Measurements from ENCODE around the gene MARCHF9.
"Not testable (repeated sequence)": the region's sequence is repeated elsewhere in the genome, so short reads cannot be mapped to it uniquely, and the experiment has no call there.

The MARCHF9 gene

DNA sequence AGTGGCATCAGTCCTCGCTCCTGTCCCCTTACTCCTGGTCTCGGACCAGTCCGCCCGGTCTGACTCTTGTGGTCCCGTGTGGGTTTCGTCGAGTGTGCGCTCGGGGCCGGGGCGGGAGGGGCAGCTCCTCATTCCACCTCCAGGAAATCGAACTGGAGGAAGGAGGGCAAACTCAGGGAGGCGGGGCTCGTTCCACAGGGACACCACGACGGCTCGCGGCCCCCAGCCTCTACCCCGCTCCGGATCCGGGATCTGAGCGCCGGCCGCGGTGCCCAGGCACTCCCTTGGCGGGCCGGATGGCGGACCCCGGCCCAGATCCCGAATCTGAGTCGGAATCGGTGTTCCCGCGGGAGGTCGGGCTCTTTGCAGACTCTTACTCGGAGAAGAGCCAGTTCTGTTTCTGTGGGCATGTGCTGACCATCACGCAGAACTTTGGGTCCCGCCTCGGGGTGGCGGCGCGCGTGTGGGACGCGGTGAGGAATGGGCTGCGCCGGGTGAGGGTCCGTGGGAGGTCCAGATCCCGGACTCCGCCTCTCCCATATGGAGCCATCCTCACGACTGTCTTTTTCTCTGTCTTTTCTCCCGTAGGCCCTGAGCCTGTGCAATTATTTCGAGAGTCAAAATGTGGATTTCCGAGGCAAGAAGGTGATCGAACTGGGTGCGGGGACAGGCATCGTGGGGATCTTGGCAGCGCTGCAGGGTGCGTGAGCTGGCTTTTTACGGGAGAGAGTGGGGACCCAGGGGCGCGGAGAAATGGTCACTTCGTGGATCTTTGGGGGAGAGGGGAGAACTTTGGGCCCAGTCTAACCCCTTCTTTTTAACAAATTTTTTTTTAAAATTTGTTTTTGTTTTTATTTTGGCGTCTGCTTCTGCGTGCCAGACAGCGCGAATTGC is 17.8 kb downstream of the MARCHF9 start, which contains the start of gene EEF1AKMT3:
Gene EEF1AKMT3 (plus strand): TSS at position 186 of the 894 bp plus-strand sequence. CDS start 111 bp downstream, at position 297.
- Histone ChIP-seq H2BK5ac (ENCODE audit: low read depth, low read length, poor library complexity, severe bottlenecking) (no peak within 1 kb of the TSS), H2BK120ac (ENCODE audit: low read depth, low read length) (no peak within 1 kb of the TSS), H2AFZ (ENCODE audit: low read depth, low read length) (peak within 1 kb of the TSS; percentile 74), H3K27ac (ENCODE audit: low read length, poor library complexity, severe bottlenecking) (peak within 1 kb of the TSS; percentile 89), H3K9ac (ENCODE audit: low read length) (peak within 1 kb of the TSS; percentile 95), H3K9me3 (ENCODE audit: control insufficient read depth, low read length) (no peaks in the 10 kb centered on the region), H3K4me1 (ENCODE audit: control insufficient read depth, insufficient read depth, low read depth, low read length) (peaks cover 12% of the 10 kb centered on the region), H2AK5ac (ENCODE audit: low read length, severe bottlenecking) (no peak within 1 kb of the TSS), H3K14ac (ENCODE audit: low read length in 2 of 2) (peak within 1 kb of the TSS in 1 of 2 experiments; percentile 46), H4K91ac (ENCODE audit: low read length) (peak within 1 kb of the TSS; percentile 91), H3K79me1 (replicated peaks; ENCODE audit: low read length, poor library complexity, severe bottlenecking) (peaks cover 15% of the 10 kb centered on the region), H3K18ac (ENCODE audit: low read depth in 1 of 2, low read length in 2 of 2) (peak within 1 kb of the TSS; percentile 68 to 99), H3K23ac (ENCODE audit: low read length in 2 of 2) (peak within 1 kb of the TSS in 1 of 2 experiments; percentile 23), H2BK15ac (ENCODE audit: low read depth, poor library complexity, severe bottlenecking) (peak within 1 kb of the TSS; percentile 30), H3K27me3 (ENCODE audit: control insufficient read depth in 1 of 2, insufficient read depth in 1 of 2, low read length in 2 of 2) (peaks cover 0 to 2% of the 10 kb centered on the region in 2 experiments), H3K4ac (ENCODE audit: low read depth in 1 of 2, low read length in 2 of 2) (peak within 1 kb of the TSS; percentile 39 to 97), H2BK12ac (ENCODE audit: low read length in 2 of 2) (peak within 1 kb of the TSS; percentile 23 to 91), H3K36me3 (ENCODE audit: control insufficient read depth in 1 of 2, insufficient read depth in 2 of 2, low read depth in 1 of 2, low read length in 2 of 2) (peaks cover 25 to 56% of the 10 kb centered on the region in 2 experiments), H4K8ac (ENCODE audit: low read length) (peak within 1 kb of the TSS; percentile 73), H3K4me3 (ENCODE audit: insufficient read depth in 1 of 2, low read depth in 1 of 2, low read length in 2 of 2) (peak within 1 kb of the TSS; percentile 70 to 98), H3K4me2 (ENCODE audit: low read length, poor library complexity, severe bottlenecking) (peak within 1 kb of the TSS; percentile 99)
- WGBS = 1% methylated on average over 59 of the region's 67 CpGs
- peak; percentile 79 for DNase-seq

DNA sequence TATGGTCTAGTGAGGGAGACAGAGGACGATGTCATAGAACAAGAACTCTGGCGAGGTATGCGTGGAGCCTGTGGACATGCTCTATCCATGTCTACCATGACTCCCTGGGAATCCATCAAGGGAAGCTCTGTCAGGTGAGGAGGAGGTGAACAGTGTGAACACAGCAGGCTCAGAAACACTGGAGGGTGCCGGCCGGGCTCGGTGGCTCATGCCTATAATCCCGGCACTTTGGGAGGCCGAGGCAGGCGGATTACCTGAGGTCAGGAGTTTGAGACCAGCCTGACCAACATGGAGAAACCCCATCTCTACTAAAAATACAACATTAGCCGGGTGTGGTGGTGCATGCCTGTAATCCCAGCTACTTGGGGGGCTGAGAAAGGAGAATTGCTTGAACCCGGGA is 19.7 kb downstream of the MARCHF9 start:
- Histone ChIP-seq H3K79me1 (replicated peaks; ENCODE audit: low read length, poor library complexity, severe bottlenecking) (peaks cover 14% of the 10 kb centered on the region), H3K4me1 (ENCODE audit: control insufficient read depth, insufficient read depth, low read depth, low read length) (peaks cover 12% of the 10 kb centered on the region), H3K36me3 (ENCODE audit: control insufficient read depth in 1 of 2, insufficient read depth in 2 of 2, low read depth in 1 of 2, low read length in 2 of 2) (peaks cover 11 to 42% of the 10 kb centered on the region in 2 experiments)
- WGBS = 99% methylated on average over 9 of the region's 11 CpGs
- H3K18ac ChIP-seq (ENCODE audit: low read depth in 1 of 2, low read length in 2 of 2); H2BK15ac ChIP-seq (ENCODE audit: low read depth, poor library complexity, severe bottlenecking); H2BK12ac ChIP-seq (ENCODE audit: low read length in 2 of 2); H4K8ac ChIP-seq (ENCODE audit: low read length); H3K4me2 ChIP-seq (ENCODE audit: low read length, poor library complexity, severe bottlenecking); H3K9ac ChIP-seq (ENCODE audit: low read length); H3K4me3 ChIP-seq (ENCODE audit: insufficient read depth in 1 of 2, low read depth in 1 of 2, low read length in 2 of 2); H4K91ac ChIP-seq (ENCODE audit: low read length); H3K27ac ChIP-seq (ENCODE audit: low read length, poor library complexity, severe bottlenecking); H2AFZ ChIP-seq (ENCODE audit: low read depth, low read length); H3K27me3 ChIP-seq (ENCODE audit: control insufficient read depth in 1 of 2, insufficient read depth in 1 of 2, low read length in 2 of 2); H3K4ac ChIP-seq (ENCODE audit: low read depth in 1 of 2, low read length in 2 of 2); H2AK5ac ChIP-seq (ENCODE audit: low read length, severe bottlenecking); H2BK120ac ChIP-seq (ENCODE audit: low read depth, low read length); H2BK5ac ChIP-seq (ENCODE audit: low read depth, low read length, poor library complexity, severe bottlenecking); H3K14ac ChIP-seq (ENCODE audit: low read length in 2 of 2); H3K23ac ChIP-seq (ENCODE audit: low read length in 2 of 2); DNase-seq; H3K9me3 ChIP-seq (ENCODE audit: control insufficient read depth, low read length): not testable (repeated sequence)

DNA sequence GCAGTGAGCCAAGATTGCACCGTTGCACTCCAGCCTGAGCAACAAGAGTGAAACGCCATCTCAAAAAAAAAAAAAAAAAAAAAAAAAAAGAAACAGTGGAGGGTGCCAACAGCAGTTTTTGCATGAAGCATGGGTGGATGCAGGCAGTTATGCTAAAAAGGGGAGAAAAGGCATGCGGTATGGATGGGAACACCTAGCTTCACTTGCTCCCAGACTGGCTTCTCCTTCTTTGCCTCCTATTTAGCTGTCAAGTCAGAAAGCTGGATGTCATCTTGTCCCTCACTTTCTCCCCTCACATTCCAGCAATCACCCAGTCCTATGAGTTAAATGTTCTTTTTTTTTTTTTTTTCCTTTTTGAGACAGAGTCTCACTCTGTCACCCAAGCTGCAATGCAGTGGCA is 20.1 kb downstream of the MARCHF9 start:
- no peak overlapping the region for H3K4ac ChIP-seq (ENCODE audit: low read depth in 1 of 2, low read length in 2 of 2)
- 100% methylated on average over 2 of the region's 3 CpGs for WGBS
- no peak overlapping the region for H2AFZ ChIP-seq (ENCODE audit: low read depth, low read length)

DNA sequence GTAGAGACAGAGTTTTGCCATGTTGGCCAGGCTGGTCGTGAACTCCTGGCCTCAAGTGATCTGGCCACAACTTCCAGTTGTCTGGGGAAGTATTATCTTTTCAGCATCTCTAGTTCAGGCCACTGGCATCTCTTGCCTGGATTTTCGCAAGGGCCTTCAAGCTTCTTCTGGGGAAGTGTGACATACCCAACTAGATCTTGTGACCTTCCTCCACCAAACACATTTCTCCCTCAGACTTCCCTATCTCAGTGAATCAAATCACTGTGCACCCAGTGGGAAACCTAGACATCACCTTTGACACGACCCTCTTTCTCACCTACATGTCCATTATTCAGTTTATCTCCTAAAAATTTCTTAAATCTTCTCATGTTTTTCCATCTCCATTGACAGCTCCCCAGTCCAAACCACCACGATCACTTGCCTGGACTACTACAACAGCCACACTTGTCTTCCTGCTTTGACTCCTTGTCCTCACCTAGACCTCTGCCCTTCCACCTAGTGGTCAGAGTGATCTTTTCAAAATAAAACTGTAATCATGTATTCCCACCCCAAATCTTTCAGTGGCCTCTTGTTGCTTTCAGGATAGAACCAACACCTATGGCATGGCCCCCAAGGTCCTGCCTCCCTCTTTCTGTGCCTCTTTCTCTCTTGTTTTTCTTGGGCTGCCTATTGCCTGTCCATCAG is 20.8 kb downstream of the MARCHF9 start:
- no peak overlapping the region for H3K4ac ChIP-seq (ENCODE audit: low read depth in 1 of 2, low read length in 2 of 2)
- no peak overlapping the region for H3K18ac ChIP-seq (ENCODE audit: low read depth in 1 of 2, low read length in 2 of 2)
- H4K91ac ChIP-seq (ENCODE audit: low read length) = no peak overlapping the region
- H3K36me3 ChIP-seq (ENCODE audit: control insufficient read depth in 1 of 2, insufficient read depth in 2 of 2, low read depth in 1 of 2, low read length in 2 of 2) = peaks cover 12 to 42% of the 10 kb centered on the region in 2 experiments
- no peak overlapping the region for H3K4me2 ChIP-seq (ENCODE audit: low read length, poor library complexity, severe bottlenecking)
- H4K8ac ChIP-seq (ENCODE audit: low read length) = no peak overlapping the region
- 82% methylated on average over 4 of the region's 4 CpGs for WGBS
- H2BK120ac ChIP-seq (ENCODE audit: low read depth, low read length) = no peak overlapping the region
- H3K9me3 ChIP-seq (ENCODE audit: control insufficient read depth, low read length) = no peaks in the 10 kb centered on the region
- no peak overlapping the region for H3K4me3 ChIP-seq (ENCODE audit: insufficient read depth in 1 of 2, low read depth in 1 of 2, low read length in 2 of 2)
- H2BK12ac ChIP-seq (ENCODE audit: low read length in 2 of 2) = no peak overlapping the region
- no peak overlapping the region for H2BK15ac ChIP-seq (ENCODE audit: low read depth, poor library complexity, severe bottlenecking)
- H3K14ac ChIP-seq (ENCODE audit: low read length in 2 of 2) = no peak overlapping the region
- H2AFZ ChIP-seq (ENCODE audit: low read depth, low read length) = no peak overlapping the region
- DNase-seq = no peak
- no peak overlapping the region for H3K9ac ChIP-seq (ENCODE audit: low read length)
- no peak overlapping the region for H3K23ac ChIP-seq (ENCODE audit: low read length in 2 of 2)
- H2AK5ac ChIP-seq (ENCODE audit: low read length, severe bottlenecking) = no peak overlapping the region
- H3K27ac ChIP-seq (ENCODE audit: low read length, poor library complexity, severe bottlenecking) = no peak overlapping the region
- peaks cover 9% of the 10 kb centered on the region for H3K79me1 ChIP-seq (replicated peaks; ENCODE audit: low read length, poor library complexity, severe bottlenecking)
- H2BK5ac ChIP-seq (ENCODE audit: low read depth, low read length, poor library complexity, severe bottlenecking) = no peak overlapping the region
- no peaks in the 10 kb centered on the region for H3K27me3 ChIP-seq (ENCODE audit: control insufficient read depth in 1 of 2, insufficient read depth in 1 of 2, low read length in 2 of 2)
- H3K4me1 ChIP-seq (ENCODE audit: control insufficient read depth, insufficient read depth, low read depth, low read length) = peaks cover 10% of the 10 kb centered on the region

More for the DNA sequence above, 20.1 kb downstream of the MARCHF9 start:
- Histone ChIP-seq H3K14ac (ENCODE audit: low read length in 2 of 2) (no peak overlapping the region), H3K4me1 (ENCODE audit: control insufficient read depth, insufficient read depth, low read depth, low read length) (peaks cover 12% of the 10 kb centered on the region), H3K27ac (ENCODE audit: low read length, poor library complexity, severe bottlenecking) (no peak overlapping the region), H2BK12ac (ENCODE audit: low read length in 2 of 2) (no peak overlapping the region), H3K9ac (ENCODE audit: low read length) (no peak overlapping the region), H3K27me3 (ENCODE audit: control insufficient read depth in 1 of 2, insufficient read depth in 1 of 2, low read length in 2 of 2) (no peaks in the 10 kb centered on the region), H3K9me3 (ENCODE audit: control insufficient read depth, low read length) (no peaks in the 10 kb centered on the region), H3K36me3 (ENCODE audit: control insufficient read depth in 1 of 2, insufficient read depth in 2 of 2, low read depth in 1 of 2, low read length in 2 of 2) (peaks cover 10 to 42% of the 10 kb centered on the region in 2 experiments), H4K91ac (ENCODE audit: low read length) (no peak overlapping the region), H2AK5ac (ENCODE audit: low read length, severe bottlenecking) (no peak overlapping the region), H3K4me2 (ENCODE audit: low read length, poor library complexity, severe bottlenecking) (no peak overlapping the region), H2BK15ac (ENCODE audit: low read depth, poor library complexity, severe bottlenecking) (no peak overlapping the region), H3K23ac (ENCODE audit: low read length in 2 of 2) (no peak overlapping the region), H3K79me1 (replicated peaks; ENCODE audit: low read length, poor library complexity, severe bottlenecking) (peaks cover 12% of the 10 kb centered on the region), H2BK120ac (ENCODE audit: low read depth, low read length) (no peak overlapping the region), H3K4me3 (ENCODE audit: insufficient read depth in 1 of 2, low read depth in 1 of 2, low read length in 2 of 2) (no peak overlapping the region), H4K8ac (ENCODE audit: low read length) (no peak overlapping the region), H2BK5ac (ENCODE audit: low read depth, low read length, poor library complexity, severe bottlenecking) (no peak overlapping the region), H3K18ac (ENCODE audit: low read depth in 1 of 2, low read length in 2 of 2) (no peak overlapping the region)
- no peak for DNase-seq

Data from mesenchymal stem cell (in vitro differentiated cells and primary cell).